ENCODE measurements around the gene ZAP70.
"Not testable (repeated sequence)": the region's sequence is repeated elsewhere in the genome, so short reads cannot be mapped to it uniquely, and the experiment has no call there.

ZAP70 gene

GRCh38 chr2:97713296-97714083, at the start of gene ZAP70:
ZAP70 (plus strand) TSS chr2:97713576; CDS start chr2:97724037, 10,461 bp downstream.
- no peak for DNase-seq

DNA sequence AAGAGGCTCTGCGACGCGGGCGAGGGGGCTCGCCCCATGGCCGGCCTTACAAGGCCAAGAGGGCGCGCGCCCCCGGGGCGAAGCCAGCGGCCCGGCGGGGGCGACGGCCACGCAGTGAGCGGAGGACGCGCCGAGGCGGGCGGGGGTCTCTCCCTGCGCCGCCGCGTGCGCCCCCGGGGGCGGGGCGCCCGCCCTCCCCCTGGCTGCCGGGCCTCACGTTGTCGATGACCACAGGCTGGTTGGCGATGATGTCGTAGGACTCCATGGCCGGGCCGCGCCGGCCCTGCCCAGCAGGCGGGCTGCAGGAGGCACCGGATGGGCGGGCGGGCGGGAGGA, 49.8 kb upstream of the ZAP70 start:
- DNase-seq, result no peak

GRCh38 chr2:97663962-97664635, 49.3 kb upstream of the ZAP70 start, which contains the start of gene ACTR1B:
ACTR1B (minus strand) TSS chr2:97664044; CDS start chr2:97663890, 154 bp downstream.
- DNase-seq, result peak; percentile 81 to 99 (median 97)

DNA sequence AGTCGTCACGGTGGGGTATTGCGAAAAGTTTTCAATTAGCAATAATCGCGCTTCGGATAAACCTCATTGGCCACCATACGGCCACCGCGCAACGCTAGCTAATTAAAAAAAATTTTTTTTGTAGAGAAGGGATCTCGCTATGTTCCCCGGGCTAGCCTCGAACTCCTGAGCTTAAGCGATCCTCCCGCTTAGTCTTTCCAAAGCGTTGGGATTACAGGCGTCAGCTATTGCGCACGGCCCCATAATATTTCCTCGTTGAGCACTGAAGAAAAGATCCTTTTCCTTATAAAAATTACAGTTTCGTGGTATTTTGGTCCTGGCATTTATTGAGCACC, 48.8 kb upstream of the ZAP70 start:
- DNase-seq, result peak in 3 of 58 donors; percentile 43 to 70 (median 53)

DNA sequence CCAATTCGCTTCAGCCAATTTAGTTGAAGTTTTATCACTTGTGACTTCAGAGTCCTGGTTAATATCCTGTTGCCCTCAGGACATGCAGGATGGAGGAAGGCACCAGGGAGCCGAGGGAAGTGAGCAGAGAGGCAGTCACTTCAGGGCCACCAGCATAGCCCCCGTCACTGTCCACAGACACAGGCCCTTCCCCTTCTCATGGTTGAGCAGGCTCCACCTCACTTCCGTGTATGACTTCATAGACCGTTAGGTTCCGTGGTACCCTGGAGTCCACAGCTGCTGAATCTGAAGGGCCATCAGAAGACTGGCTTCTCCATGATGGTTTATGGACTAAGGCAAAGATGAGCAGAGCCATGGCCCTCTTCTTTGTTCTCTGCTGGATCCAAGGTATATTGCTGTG, 43.9 kb upstream of the ZAP70 start, which contains the start of gene C2orf92:
TSS of gene C2orf92 (plus strand) at position 266 of the 400 bp plus-strand sequence. CDS start at position 342, 76 bp downstream.
- no peak for DNase-seq

DNA sequence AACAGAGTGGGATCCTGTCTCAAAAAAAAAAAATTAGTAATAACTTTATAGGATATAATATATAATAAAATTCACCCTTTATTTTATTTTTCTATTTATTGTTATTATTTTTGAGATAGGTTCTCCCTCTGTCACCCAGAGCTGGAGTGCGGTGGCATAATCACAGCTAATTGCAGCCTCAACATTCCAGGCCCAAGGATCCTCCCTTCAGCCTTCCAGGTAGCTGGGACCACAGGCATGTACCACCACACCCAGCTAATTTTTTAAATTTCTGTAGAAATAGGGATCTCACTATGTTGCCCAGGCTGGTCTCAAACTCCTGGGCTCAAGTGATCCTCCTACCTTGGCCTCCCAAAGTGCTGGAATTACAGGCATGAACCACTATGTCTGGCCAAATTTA, 42.9 kb upstream of the ZAP70 start:
- DNase-seq, result no peak

- no peak for DNase-seq
These were observed 41.9 kb upstream of the ZAP70 start for GRCh38 chr2:97671526-97671925.

- not testable (repeated sequence) for DNase-seq
These were observed 40.7 kb upstream of the ZAP70 start for GRCh38 chr2:97672606-97673140.

- no peak for DNase-seq
These were observed 40.0 kb upstream of the ZAP70 start for GRCh38 chr2:97673182-97673914.

DNA sequence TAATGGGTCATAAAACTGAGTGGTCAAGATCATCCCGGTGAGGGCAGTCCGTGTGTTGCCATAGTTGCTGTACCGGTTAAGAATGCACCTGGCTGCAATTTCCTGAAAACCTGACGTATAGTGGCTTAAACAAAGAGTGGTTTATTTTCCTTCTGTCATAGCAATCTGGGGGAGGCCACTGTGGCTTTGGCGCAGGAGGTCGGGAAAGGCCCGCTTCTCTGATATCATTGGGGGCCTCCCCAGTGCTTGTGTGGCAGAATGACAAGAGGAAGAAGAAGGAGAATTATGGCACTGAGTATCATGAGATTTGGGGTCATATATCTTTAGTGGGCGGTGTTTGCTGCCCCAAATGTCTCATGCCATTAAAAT, 39.5 kb upstream of the ZAP70 start:
- DNase-seq, result no peak

- no peak for DNase-seq
These were observed 37.8 kb upstream of the ZAP70 start for GRCh38 chr2:97675430-97676113.

GRCh38 chr2:97676620-97677019, 36.8 kb upstream of the ZAP70 start:
- DNase-seq, result no peak

DNA sequence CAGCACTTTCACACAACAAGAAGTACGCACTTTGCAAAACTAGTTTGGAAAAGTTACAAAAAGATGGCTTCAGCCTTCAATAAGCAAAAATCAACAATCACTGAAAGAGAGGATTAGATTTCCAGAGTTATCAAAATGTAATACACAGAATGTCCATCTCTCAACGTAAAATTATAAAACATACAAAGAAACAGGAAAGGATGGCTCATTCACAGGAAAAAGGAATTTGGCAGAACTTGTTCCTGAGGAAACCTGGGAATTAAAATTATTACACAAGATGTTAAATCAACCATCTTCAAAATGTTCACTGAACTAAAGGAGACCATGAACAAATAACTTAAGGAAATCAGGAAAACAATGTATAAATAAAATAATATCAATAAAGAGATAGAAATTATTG, 35.9 kb upstream of the ZAP70 start:
- DNase-seq, result no peak

- no peak for DNase-seq
These were observed 35.1 kb upstream of the ZAP70 start for GRCh38 chr2:97678298-97678697.

- not testable (repeated sequence) for DNase-seq
These were observed 26.1 kb upstream of the ZAP70 start for GRCh38 chr2:97687235-97687634.

DNA sequence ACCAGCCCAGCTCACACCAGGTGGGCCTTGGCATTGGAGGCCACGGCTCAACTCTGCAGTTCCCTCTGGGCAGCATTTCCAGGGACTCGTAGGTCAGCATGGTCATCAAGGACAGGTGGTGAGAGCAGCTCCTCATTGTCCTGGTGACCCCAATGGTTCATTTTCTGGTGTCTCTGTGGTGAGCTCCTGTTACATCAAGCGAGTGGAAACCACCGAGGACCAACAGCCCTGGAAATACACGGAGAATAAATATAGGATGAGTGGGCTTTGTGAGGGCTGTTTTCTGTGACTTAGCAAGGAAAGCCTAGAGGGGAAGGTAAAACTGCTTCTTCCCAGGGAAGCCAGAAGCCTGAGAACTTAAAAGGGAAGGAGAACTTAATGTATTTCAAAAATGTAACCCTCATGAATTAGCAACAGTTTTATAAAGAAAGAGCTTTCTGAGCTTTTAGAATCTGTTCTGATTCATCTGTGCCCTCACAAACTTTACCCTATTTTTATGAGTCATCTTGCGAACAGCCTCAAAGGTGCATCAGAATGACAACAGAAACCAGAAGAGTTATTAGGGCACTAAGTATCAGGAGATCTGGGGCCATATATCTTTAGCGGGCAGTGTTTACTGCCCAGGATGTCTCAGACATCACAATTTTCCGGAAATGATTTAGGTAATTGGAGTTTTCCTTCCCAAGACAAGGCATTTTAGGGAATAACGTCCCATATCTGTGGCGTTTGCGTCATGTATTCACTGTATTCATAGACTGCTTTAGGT, 25.1 kb upstream of the ZAP70 start:
- no peak for DNase-seq

GRCh38 chr2:97691166-97691565, 22.2 kb upstream of the ZAP70 start:
- DNase-seq, result no peak

DNA sequence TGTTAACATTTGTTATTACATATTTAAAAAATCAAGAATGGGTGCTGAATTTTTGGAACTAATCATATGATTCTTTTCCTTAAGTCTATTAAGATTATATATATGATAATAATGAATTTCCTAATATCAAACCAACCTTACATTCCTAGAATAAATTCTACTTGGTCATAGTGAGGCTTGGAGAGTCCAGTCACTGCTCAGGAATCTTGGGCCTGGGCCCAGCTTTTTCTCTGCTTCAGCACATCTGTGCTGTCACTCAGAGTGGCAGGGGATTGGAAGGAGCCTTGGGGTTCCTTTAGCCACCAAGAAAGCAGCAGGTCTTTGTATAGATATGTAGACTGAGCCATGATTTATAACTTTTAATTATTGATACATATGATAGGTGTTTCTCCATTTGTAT, 19.9 kb upstream of the ZAP70 start:
- no peak for DNase-seq

DNA sequence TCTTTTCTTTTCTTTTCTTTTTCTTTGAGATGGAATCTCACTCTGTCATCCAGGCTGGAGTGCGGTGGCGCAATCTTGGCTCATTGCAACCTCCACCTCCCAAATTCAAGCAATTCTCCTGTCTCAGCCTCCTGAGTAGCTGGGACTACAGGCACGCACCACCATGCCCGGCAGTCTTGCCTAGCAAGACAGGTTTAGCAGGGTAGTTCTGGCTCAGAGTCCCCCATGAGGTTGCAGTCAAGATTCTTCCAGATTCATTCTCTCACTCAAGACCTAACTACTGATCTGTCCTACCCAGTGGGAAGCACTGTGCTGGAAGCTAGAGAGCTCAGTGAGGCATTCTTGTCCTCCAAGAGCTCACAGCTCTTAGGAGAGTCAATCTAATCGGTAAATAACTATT, 17.6 kb upstream of the ZAP70 start:
- DNase-seq, result no peak
